EL (cell line): ENCODE data around the gene DCC.

Experiments
- DNase-seq: peaks from one replicate; pipeline ENCODE4 v3.0.0-alpha.2; 2016

The DCC gene

DNA sequence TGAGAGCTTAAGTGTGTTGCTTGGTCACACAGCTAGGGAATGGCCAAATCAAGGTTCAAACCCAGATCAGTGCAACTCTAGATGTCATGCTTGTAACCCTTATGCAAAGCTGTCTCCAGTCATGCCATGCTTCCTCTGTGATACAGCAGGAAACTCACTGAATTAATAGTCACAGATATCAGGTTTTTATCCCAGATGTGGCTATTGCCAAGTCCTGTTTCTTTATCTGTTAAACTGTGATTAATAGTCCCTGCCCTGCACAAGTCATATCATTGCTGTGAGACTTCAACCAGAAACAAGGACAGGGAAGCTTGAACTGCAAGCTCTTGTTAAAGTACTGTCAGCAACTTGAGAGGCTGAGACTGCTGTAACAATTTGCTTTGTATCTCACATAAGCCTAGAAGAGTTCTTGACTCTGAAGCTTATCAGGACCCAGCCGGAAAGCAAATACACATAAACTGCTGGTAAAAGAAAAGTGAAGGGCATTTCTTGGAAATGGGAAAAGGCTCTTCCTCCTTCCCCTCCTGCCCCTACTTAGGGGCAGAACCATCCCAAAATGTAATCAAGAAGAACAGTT is 609.0 kb downstream of the DCC start:
- no peak for DNase-seq

DNA sequence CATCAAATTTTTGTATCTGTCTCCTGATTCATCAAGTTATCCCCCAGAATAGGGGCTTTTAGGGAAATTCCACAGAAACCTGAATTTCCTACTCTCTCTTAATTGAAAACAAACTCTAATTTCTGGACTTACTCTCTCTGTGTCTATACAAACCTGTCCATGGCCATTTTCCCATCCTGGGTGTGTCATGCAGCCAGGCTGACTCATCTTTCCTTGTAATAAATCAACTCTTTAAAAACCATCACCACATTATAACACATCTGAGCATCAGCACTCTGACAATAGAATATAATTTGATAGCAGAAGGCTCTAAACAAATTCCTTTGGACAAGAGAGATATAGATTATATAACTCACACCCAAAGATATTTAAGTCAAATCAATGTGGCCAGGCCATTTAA is 610.2 kb downstream of the DCC start:
- no peak for DNase-seq

DNA sequence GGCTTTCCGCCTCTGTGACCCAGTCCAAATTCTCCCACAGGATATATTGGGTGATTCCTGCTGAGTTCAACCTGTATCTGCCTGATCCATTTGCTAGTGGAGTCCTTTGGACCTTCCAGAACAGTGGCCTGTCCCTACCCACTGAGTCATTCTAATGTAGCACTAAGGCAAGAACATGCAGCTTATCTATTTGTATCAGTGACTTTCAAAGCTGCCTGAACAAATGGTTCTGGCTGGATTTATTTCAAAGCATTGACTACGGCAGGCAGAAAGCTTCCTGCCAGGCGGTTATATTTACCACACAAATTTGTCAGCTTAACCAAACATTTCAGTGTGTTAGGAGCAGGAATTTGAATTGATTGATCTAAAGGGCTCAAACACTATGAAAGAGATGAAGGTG is 613.4 kb downstream of the DCC start:
- DNase-seq, result no peak

DNA sequence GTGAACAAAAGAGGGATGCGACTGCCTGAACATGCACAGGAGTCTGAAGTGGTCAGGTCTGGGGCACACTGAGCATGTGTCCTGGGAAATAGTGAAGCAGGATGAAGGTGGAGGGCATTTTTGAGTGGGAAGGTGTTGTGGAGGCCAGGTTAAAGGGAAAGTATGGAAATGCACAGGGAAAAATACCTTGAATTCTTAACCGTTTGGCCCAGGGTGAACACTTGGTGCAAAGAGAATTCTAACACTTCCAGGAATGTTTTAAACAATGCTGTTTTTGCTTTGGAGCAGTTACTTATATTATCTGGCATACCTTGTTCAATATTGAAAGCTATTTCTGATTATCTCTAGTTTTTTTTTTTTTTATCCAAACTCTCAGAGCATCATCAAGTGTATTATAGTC is 623.5 kb downstream of the DCC start:
- DNase-seq, result no peak

DNA sequence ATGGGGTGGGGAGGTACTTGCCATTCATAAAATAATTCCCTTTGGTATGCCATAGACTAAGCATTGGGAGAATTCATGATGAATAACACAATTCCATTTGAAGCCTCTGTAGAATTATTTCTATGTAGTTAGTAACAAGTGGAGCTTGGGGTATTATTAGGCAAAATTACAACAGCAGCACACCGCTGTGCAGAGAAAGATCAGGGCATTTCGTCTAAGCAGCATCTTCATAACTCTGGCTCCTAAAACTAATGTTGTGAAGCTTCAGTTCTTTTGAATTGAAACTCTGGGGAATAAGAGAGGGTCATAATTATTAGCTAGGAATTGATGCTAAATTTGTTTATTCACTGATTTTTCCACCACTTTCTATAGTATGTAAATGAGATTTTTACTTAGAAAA is 630.7 kb downstream of the DCC start:
- no peak for DNase-seq

DNA sequence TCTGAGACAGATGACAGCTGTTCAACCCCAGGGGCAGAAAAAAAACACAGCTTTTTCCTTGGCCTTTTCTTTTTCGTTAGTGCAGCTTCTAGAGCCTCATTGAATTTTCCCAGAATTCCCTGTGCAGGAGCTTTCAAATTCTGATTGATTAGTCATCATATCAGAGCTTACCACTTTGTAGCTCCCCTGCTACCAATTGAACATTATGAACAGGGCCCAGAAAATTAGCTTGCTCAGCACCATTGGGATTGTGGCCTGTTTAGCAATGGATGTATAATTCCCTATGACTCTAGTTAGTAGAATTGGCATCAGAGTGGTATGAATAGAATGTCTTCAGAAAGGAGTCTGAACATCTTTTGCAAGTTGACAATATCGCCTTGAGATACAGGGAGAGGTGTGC is 631.1 kb downstream of the DCC start:
- no peak for DNase-seq

DNA sequence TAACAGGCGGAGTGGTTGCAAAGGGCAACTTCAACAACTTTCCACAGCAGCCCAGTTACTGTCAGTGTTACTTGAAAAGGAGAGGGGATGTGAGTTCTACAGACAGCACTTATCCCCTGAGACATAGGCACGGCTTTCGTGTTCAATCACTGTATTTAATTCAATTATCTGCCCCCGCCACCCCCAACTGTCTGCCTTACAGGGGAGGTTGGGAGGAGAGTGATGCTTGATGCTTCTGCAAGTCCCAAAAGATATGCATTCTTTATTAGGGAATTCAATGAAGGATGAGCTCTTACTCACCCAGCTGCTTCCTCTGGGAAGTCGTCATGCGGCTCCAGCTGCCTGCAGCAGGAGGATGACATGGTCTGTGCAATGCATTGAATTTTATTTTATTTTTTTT is 639.9 kb downstream of the DCC start:
- DNase-seq, result no peak

DNA sequence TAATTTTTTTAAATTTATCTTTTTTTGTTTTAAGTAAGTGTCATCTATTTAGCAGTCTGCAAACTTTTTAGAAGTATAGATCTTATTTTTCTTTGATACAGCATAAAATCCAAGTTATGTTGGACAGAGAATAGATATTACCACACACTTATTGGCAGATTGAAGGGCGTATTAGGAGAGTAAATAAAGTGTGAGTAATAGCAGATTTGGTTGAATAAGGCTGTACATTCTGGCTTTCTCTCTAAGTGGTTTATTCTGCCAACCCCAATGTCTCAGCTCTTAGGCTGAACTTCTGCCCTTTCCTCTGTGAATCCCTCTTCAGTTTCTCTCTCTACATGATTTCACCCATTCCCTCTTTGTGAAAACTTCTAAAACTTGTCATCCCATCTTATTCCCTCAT is 651.2 kb downstream of the DCC start:
- no peak for DNase-seq

DNA sequence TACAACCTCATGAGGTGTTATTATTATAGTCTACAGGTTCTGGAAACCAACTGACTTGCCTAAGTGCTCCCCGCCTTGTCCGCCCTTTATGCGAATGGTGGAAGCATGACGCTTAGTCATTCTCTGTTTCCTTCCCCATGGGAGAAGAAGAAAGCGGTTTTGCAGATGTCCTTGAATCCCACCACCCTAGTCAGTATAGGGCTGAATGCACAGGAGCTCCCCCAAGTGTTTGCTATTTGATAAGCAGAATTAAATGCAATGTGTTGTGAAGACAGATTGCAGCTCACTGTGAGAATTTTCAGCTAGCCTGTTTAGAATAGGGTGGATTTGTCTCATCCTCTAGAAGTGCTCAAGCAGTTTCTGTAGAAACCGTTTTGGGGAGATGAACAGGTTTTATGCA is 652.0 kb downstream of the DCC start:
- no peak for DNase-seq

DNA sequence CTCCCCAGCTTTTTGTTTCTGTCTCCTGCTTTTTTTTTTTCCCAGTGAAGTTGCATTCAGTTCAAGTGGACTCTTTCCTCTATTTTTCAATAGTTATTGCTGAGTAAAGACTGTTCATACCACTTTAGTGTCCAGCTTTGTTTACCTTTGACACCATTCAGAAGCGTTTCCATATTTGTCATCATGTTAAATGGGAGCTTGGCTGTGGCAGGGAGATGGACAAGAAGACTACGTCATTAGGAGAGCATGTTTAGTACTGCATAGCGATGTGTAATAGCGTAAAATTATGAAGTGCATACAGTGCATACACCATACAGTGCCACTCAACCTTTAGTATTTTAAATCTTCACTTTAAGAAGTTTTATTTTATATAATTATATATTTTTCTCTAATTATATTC is 655.9 kb downstream of the DCC start:
- no peak for DNase-seq

DNA sequence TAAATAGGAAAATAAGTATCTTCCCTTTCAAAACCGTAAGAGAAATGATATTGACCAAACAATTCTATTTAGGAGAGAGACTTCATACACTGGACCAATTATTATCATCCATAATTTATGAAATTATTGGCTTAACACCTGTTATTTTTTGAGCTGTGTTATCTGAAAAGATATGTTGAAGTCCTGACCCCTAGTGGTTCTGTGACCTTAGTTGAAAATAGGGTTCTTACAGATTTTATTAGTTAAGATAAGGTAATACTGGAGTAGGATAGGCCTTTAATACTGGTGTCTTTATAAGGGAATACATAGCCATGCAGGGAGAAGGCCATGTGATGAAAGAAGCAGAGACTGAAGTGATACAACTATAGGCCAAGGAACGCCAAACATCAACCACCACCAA is 659.6 kb downstream of the DCC start:
- DNase-seq, result no peak

DNA sequence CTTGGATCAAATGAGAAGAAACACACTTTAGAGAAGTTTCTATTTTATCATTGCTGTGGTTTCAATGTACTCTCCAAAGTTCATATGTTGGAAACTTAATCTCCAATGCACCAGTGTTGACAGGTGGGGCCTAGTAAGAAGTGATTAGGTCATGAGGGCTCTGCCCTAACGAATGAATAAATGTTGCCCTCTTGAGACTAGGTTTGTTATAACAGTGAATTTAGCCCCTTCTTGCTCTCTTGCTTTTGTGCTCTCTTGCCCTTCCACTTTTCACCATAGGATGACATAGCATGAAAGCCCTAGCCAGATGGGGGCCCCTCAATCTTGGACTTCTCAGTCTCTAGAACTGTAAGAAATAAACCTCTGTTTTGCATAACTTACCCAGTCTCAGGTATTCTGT is 664.8 kb downstream of the DCC start:
- DNase-seq, result no peak

DNA sequence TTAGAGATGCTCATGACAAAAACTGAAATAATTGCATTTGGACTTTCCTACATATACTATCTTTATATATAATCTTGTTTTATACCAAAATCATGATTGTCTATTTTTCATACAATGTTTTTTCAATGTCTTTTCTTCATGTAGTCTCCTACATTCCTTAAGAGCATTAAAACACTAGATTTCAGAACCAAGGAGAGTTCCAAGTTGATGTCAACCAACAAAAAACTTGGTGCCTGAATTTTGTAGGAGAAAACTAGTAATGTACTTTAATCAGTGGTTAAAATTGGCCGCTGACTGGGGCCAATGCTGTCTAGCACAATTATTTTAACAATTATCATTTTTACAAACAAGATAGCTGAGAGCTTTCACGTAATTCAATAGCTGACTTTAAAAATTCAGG is 678.8 kb downstream of the DCC start:
- no peak for DNase-seq

DNA sequence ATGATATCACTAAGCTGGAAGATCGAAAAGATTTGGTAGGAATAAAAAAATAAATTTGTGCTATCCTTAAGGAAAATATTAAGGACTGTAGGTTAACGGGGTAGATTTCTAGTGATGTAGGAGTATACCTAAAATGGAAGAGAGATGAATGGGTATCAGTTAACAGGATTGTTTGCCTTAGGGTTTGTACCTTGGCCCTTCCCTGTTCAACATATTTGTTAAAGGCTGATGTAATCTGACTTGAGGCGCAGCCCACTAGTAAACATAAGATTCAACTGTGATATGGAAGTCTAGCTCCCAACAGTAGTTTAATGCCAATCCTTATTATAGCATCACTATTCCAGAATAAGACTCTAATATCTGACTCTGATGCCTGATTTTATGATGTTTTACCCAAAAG is 685.2 kb downstream of the DCC start:
- DNase-seq, result no peak

DNA sequence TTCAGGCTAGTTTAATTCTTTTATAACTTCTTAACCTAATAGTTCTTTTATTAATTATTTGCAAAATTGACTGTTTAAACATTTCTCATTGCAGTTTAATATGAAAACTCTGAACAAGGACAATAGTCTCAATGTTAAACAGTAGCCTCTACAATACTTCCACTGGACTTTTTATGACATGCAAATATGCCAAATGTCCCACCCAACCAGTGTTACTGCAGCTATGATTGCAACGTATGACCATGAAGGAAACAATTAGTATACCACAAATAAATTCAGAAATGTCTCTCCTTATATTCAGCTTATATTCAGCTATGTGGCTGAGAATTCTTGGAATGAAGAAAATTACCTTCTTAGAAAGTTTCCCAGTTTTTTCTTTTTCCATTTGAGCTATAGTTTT is 688.6 kb downstream of the DCC start:
- no peak for DNase-seq

DNA sequence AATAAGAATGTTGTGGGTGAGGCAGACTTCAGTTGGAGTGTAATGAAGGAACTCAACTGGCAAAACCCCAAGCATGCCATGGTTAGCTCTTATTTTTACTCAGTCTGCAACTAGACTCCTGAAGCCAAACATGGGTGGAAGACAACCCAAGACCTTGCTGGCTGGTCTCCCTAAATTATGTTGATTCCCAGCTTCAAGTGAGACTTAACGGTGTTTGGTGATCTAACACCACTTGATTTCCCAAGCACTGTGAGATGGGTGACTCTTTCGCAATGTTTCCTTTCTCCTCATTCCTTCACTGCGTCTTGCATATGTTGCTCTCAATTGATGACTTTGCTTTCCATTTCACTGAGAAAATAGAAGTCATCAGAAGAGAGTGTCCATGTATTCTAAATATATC is 693.1 kb downstream of the DCC start:
- no peak for DNase-seq

DNA sequence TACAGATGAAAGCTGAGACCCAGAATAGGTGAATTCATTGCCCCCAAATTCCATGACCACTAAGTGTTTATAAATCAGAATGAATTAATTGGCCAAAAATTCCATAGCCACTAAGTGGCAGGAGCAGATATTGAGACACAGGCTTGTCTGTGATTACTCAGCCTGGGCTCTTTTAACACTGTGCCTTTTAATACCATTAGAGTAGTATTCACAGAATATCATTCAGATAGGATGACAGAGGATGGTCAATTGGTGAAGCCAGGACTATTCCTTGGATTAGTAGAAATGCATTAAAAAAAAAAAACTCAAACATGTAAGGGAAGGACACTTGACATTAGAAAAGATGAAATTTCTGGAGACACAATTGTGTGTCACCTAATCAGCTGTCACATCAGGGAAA is 698.6 kb downstream of the DCC start:
- no peak for DNase-seq

DNA sequence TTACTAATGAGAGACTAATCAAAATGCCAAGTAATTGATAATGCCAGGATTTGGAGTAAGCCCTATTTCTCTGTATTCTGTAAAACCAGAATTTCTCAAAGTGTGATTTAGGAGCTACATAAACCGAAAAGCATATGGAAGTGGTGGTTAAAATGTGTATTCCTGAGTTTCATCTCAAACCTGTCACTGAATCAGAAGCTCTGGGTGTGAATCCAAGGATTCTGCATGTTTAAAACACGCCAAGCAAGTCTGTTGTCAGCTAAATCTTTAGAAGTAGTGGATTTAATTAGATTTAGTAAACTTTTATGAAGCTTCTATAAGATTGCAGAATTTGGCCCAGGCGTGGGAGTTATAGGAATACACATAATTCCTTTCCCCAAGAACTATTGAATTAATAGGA is 700.3 kb downstream of the DCC start:
- no peak for DNase-seq

DNA sequence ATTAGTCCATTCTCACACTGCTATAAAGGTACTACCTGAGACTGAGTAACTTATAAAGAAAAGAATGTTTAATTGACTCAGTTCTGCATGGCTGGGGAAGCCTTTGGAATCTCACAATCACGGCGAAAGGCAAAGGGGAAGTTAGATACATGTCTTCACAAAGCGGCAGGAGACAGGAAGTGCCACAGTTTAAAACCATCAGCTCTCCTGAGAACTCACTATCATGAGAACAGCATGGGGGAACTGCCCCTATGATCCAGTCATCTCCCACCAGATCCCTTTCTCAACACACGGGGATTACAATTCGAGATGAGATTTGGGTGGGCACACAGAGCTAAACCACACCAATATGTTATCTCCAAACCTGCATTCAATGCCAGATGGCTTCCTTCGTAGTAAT is 716.1 kb downstream of the DCC start:
- DNase-seq, result no peak

DNA sequence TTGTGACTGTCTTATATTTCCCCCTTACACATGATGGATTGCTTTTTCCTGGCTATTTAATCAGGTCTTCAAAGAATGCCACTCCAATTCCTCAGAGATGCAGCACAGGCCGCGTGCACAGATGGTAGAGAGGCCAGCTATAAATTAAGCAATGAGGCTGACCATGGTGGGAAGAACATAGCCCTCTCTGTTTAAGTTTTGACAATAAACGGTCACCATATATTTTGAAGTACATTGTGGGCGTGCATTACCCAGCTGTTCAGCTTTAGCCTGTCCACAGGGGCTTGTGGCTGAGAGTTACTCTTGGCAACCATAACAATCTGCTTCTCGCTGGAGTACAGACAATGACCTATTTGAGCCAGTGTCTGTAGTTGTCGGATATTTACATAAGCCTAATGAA is 730.8 kb downstream of the DCC start:
- no peak for DNase-seq

DNA sequence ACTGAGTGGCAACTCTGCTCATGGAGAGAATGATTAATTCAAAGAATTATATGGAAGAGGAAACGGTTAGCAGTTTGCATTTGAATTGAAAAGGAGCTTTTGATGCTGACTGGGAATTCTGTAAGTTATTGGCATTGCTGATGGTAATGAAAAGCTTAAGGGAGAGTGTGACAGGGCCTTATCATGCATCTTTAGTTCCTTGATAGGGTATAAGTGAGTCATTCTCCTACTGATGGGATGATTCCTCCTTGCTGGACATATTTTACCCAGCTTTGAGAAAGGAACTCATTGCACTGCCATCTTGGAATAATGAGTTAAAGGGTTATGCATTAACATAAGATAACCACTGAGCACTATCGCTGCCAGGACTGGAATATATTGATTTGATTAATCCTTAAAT is 740.7 kb downstream of the DCC start:
- no peak for DNase-seq

DNA sequence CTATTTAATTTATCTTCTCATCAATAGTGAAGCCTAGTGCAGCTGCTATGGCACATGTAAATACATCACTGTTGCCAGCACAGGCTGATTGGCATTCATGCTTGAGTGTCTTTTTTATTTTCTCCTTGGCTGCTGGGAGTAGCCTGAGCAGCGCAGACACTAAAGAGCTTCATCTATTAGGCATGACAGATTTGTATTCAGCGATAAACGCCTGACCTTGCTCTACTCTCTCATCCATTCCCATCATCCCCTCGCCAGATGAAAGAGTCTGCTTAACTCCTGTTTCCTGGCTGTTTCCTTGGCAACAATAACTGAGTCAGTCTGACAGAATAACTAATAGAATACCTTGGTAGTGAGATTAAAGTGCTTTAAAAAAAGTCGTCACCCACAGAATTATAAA is 753.6 kb downstream of the DCC start:
- DNase-seq, result no peak

DNA sequence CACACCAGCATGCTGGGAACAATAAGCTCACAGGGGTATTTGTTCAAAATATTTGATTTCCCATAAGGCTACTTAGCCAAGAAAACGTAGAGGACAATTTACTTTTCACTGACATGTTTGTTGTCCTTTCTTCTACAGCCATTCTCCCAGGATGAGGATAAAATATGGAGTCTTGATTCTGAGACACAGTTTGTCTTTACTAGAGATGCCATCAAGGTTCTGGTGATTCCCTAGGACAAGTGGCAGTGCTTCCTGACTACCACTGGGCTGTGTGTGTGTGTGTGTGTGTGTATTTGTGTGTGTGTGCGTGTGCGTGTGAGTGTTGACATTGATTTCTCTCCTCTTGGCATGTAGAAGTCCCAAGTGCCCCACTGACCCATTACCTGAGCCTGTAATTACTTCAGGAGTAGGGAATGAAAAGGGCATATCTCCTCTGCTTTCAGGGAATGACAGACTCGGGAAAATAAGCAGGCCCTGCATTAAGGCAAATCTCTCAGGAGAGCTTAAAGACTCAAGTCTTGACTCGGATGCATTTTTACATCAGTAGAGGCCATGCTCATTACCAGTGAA is 761.6 kb downstream of the DCC start:
- DNase-seq, result no peak

DNA sequence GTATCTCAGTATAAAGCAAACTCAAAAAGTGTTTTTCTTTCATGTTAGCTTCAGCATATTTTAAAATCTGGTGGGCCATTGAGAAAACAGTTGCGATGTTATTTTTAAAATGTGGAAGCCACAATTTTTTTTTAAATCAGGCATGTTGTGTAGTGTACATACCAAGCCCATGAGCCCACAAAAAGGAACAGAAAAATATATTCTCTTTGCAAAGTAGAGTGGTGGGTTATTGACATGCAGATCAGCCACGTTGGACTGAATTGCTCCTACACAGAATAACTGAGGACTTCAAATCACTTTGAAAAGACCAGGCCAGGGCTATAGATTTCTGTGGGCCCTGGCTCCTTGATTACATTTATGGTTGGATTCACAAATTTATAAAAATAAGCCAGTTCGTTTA is 774.4 kb downstream of the DCC start:
- DNase-seq, result no peak

DNA sequence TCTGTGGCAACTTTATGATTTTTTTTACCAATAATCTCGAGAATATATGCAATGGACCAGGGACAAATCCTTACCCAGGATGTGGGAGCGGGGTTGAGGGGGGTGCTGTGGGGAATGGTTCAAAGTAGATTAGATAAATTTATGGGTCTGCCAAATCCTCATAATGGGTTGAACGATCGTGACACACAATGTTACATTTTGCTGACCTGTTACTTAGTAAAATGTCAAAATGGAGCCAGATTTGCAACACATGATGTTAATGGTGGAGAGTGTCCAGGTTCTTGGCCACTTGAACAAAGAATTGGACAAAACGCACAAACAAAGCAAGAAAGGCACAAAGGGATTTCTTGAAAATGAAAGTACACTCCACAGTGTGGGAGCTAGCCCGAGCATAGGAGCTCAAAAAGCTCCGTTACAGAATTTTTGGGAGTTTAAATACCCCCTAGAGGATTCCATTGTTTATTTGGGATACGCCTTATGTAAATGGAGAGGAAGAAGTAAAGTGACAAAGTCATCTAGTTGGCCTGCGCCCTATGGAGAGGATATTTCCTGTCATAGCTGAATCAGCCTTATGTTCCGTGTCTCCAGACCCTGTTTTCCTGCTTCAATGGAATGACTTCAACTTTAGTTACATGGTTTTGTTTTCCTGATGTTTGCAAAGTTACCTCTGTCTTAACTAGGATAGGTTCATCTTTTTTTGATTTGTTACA is 776.0 kb downstream of the DCC start:
- DNase-seq, result no peak
